GOT3 (cell line): ENCODE data around the gene CNKSR2.
"Not testable (repeated sequence)": the region's sequence is repeated elsewhere in the genome, so short reads cannot be mapped to it uniquely, and the experiment has no call there.

Experiments used
- DNase-seq: peaks from one replicate; lab custom pipeline; 2025; ENCODE audit warnings: mixed read lengths; lab: John Stamatoyannopoulos, UW

Gene CNKSR2

GRCh38 chrX:21440911-21441310 lies 66.7 kb downstream of the CNKSR2 start:
- no peak for DNase-seq

- no peak for DNase-seq
Observed at GRCh38 chrX:21457718-21458117, 83.5 kb downstream of the CNKSR2 start.

GRCh38 chrX:21469071-21469470 lies 94.9 kb downstream of the CNKSR2 start:
- DNase-seq: no peak

- no peak for DNase-seq
Observed at GRCh38 chrX:21476909-21477308, 102.7 kb downstream of the CNKSR2 start.

GRCh38 chrX:21479695-21480270 lies 105.6 kb downstream of the CNKSR2 start:
- no peak for DNase-seq

- DNase-seq: no peak
Observed at GRCh38 chrX:21481761-21482160, 107.5 kb downstream of the CNKSR2 start.

GRCh38 chrX:21484051-21484450 lies 109.8 kb downstream of the CNKSR2 start:
- not testable (repeated sequence) for DNase-seq

- DNase-seq: no peak
Observed at GRCh38 chrX:21487832-21488231, 113.6 kb downstream of the CNKSR2 start.

- no peak for DNase-seq
Observed at GRCh38 chrX:21490341-21490740, 116.1 kb downstream of the CNKSR2 start.

GRCh38 chrX:21493226-21493830 lies 119.1 kb downstream of the CNKSR2 start:
- no peak for DNase-seq

GRCh38 chrX:21503593-21503992 lies 129.4 kb downstream of the CNKSR2 start:
- no peak for DNase-seq

- DNase-seq: no peak
Observed at GRCh38 chrX:21509912-21510311, 135.7 kb downstream of the CNKSR2 start.

GRCh38 chrX:21524008-21524407 lies 149.8 kb downstream of the CNKSR2 start:
- no peak for DNase-seq

- DNase-seq: no peak
Observed at GRCh38 chrX:21528076-21528475, 153.9 kb downstream of the CNKSR2 start.

- DNase-seq: no peak
Observed at GRCh38 chrX:21529771-21530170, 155.6 kb downstream of the CNKSR2 start.

- not testable (repeated sequence) for DNase-seq
Observed at GRCh38 chrX:21544642-21545041, 170.4 kb downstream of the CNKSR2 start.

GRCh38 chrX:21559417-21559816 lies 185.2 kb downstream of the CNKSR2 start:
- no peak for DNase-seq

GRCh38 chrX:21565025-21565424 lies 190.8 kb downstream of the CNKSR2 start:
- no peak for DNase-seq

- no peak for DNase-seq
Observed at GRCh38 chrX:21574793-21575192, 200.6 kb downstream of the CNKSR2 start.

- DNase-seq: no peak
Observed at GRCh38 chrX:21581479-21581878, 207.3 kb downstream of the CNKSR2 start.

GRCh38 chrX:21586001-21586400 lies 211.8 kb downstream of the CNKSR2 start:
- DNase-seq: no peak

GRCh38 chrX:21590012-21590776 lies 216.0 kb downstream of the CNKSR2 start:
- DNase-seq: no peak

GRCh38 chrX:21606002-21606401 lies 231.8 kb downstream of the CNKSR2 start:
- DNase-seq: no peak
